ENCODE measurements around the gene NUDT7. TPM values are rescaled to one million over a fixed set of nuclear protein-coding genes. Genes with fewer than 3 reads are reported as not detected.

Gene NUDT7
- total RNA-seq, 1 donor from 2014 or later: 46.0 TPM

GRCh38 chr16:77790912-77791311 is 68.6 kb downstream of the NUDT7 start:
- DNase-seq (ENCODE audit: missing footprints) (no peak), ATAC-seq (no peak)
- intact Hi-C loops (cut with DNase I): no loop called here

Other genes starting within 250 kb of the NUDT7 start
- gene VAT1L, start 66.0 kb downstream of the NUDT7 start, total RNA-seq: 20.6 TPM

Data from Right ventricle myocardium inferior (tissue), 1 donor.